H9 (cell line): ENCODE data around the gene TMEM271. TPM values are rescaled to one million over a fixed set of nuclear protein-coding genes. Genes with fewer than 3 reads are reported as not detected.

Experiments used
- DNase-seq: peaks from one replicate; pipeline ENCODE4 v3.0.0-alpha.2; 2017
- H2AFZ ChIP-seq: one replicate; pipeline ENCODE4 v1.6.1; 2013; ENCODE audit warnings: mild to moderate bottlenecking, low read length, control low read depth, moderate library complexity
- H2AK5ac ChIP-seq: 2 replicates; pipeline ENCODE4 v1.6.1; 2013; ENCODE audit warnings: low read length, control low read depth, mixed read lengths; ENCODE audit not compliant: insufficient read length
- H2BK120ac ChIP-seq: one replicate; pipeline ENCODE4 v1.6.1; 2013; ENCODE audit warnings: low read depth, mild to moderate bottlenecking, low read length, control low read depth, inconsistent platforms; ENCODE audit not compliant: poor library complexity, severe bottlenecking
- H2BK12ac ChIP-seq: 2 replicates; pipeline ENCODE4 v1.6.1; 2013; ENCODE audit warnings: low read length, control low read depth, mixed read lengths, low read depth; ENCODE audit not compliant: insufficient read length
- H2BK15ac ChIP-seq: 2 replicates; pipeline ENCODE4 v1.6.1; 2013; ENCODE audit warnings: low read depth, low read length, control low read depth
- H2BK20ac ChIP-seq: one replicate; pipeline ENCODE4 v1.6.1; 2013; ENCODE audit warnings: low read depth, mild to moderate bottlenecking, low read length, control low read depth, inconsistent platforms; ENCODE audit not compliant: poor library complexity, severe bottlenecking
- H2BK5ac ChIP-seq: 2 replicates; pipeline ENCODE4 v1.6.1; 2013; ENCODE audit warnings: low read length, control low read depth, mixed read lengths; ENCODE audit not compliant: insufficient read length
- H3K14ac ChIP-seq: 2 replicates; pipeline ENCODE4 v1.6.1; 2013; ENCODE audit warnings: low read length, control low read depth; ENCODE audit not compliant: insufficient read depth
- H3K18ac ChIP-seq: 2 replicates; pipeline ENCODE4 v1.6.1; 2013; ENCODE audit warnings: low read depth, mild to moderate bottlenecking, mixed read lengths, low read length, control low read depth; ENCODE audit not compliant: insufficient read length
- H3K23ac ChIP-seq: 2 replicates; pipeline ENCODE4 v1.6.1; 2013; ENCODE audit warnings: low read length, control low read depth, mixed read lengths, low read depth; ENCODE audit not compliant: insufficient read length
- H3K23me2 ChIP-seq: 2 replicates; pipeline ENCODE4 v1.6.1; 2013; ENCODE audit warnings: low read depth, mild to moderate bottlenecking, mixed read lengths, low read length, control low read depth; ENCODE audit not compliant: insufficient read length, poor library complexity, severe bottlenecking
- H3K27ac ChIP-seq: 2 replicates; pipeline ENCODE4 v1.5.1; 2013; ENCODE audit warnings: low read length, control low read depth, mixed read lengths, low read depth; ENCODE audit not compliant: insufficient read length
- H3K27me3 ChIP-seq: 2 replicates; pipeline ENCODE4 v1.6.1; 2013; ENCODE audit warnings: low read length, control low read depth, inconsistent platforms; ENCODE audit not compliant: insufficient read depth
- H3K4ac ChIP-seq: 2 replicates; pipeline ENCODE4 v1.6.1; 2013; ENCODE audit warnings: low read depth, mild to moderate bottlenecking, control low read depth, inconsistent platforms, low read length, moderate library complexity
- H3K4me1 ChIP-seq: 2 replicates; pipeline ENCODE4 v1.6.1; 2013; ENCODE audit warnings: low read length, control low read depth, inconsistent platforms; ENCODE audit not compliant: insufficient read depth
- H3K4me2 ChIP-seq: 2 replicates; pipeline ENCODE4 v1.6.1; 2013; ENCODE audit warnings: low read length, control low read depth, mixed read lengths; ENCODE audit not compliant: insufficient read length, insufficient read depth
- H3K56ac ChIP-seq: 2 replicates; pipeline ENCODE4 v1.6.1; 2013; ENCODE audit warnings: low read depth, mild to moderate bottlenecking, mixed read lengths, low read length, control low read depth; ENCODE audit not compliant: insufficient read length
- H3K79me1 ChIP-seq: 2 replicates; pipeline ENCODE4 v1.6.1; 2013; ENCODE audit warnings: low read depth, mild to moderate bottlenecking, moderate library complexity, low read length, control low read depth, inconsistent platforms; ENCODE audit not compliant: insufficient read depth, poor library complexity, severe bottlenecking
- H3K79me2 ChIP-seq: 2 replicates; pipeline ENCODE4 v1.6.1; 2013; ENCODE audit warnings: low read length, control low read depth, inconsistent platforms; ENCODE audit not compliant: insufficient read depth
- H3K9ac ChIP-seq: 2 replicates; pipeline ENCODE4 v1.6.1; 2013; ENCODE audit warnings: low read length, control low read depth, mixed read lengths; ENCODE audit not compliant: insufficient read length; ENCODE audit errors: extremely low read depth
- H3K9me3 ChIP-seq: one replicate; pipeline ENCODE4 v1.6.1; 2013; ENCODE audit warnings: low read depth, low read length, inconsistent platforms; ENCODE audit not compliant: control insufficient read depth
- H3T11ph ChIP-seq: one replicate; pipeline ENCODE4 v1.6.1; 2013; ENCODE audit warnings: mild to moderate bottlenecking, low read length, control low read depth, inconsistent platforms
- H4K20me1 ChIP-seq: one replicate; pipeline ENCODE4 v1.6.1; 2013; ENCODE audit not compliant: control insufficient read depth, insufficient read length, insufficient read depth
- H4K5ac ChIP-seq: 2 replicates; pipeline ENCODE4 v1.6.1; 2013; ENCODE audit warnings: low read depth, mild to moderate bottlenecking, mixed read lengths, low read length, control low read depth; ENCODE audit not compliant: insufficient read length
- H4K8ac ChIP-seq: replicated peaks from 2 replicates; pipeline ENCODE4 v1.6.1; 2013; ENCODE audit warnings: low read length, control low read depth, mixed read lengths, low read depth; ENCODE audit not compliant: insufficient read length
- H4K91ac ChIP-seq: 2 replicates; pipeline ENCODE4 v1.6.1; 2013; ENCODE audit warnings: low read depth, mild to moderate bottlenecking, moderate library complexity, mixed read lengths, low read length, control low read depth; ENCODE audit not compliant: insufficient read length
- H3K27ac Mint-ChIP-seq, 3 experiments: 2 replicates in 2 of 3; 3 replicates in 1 of 3; pipeline ENCODE4 v1.8.0; 2020 to 2021; ENCODE audit warnings: mixed read lengths in 3 of 3, mild to moderate bottlenecking in 1 of 3, moderate library complexity in 1 of 3
- H3K27me3 Mint-ChIP-seq: 2 replicates; pipeline ENCODE4 v1.8.0; 2021; ENCODE audit warnings: low read depth, mild to moderate bottlenecking, moderate library complexity, mixed read lengths
- H3K36me3 Mint-ChIP-seq, 3 experiments: 2 replicates in 2 of 3; 3 replicates in 1 of 3; pipeline ENCODE4 v1.8.0; 2020 to 2021; ENCODE audit warnings: low read depth in 3 of 3, mixed read lengths in 3 of 3; ENCODE audit not compliant: insufficient read depth in 1 of 3
- H3K4me1 Mint-ChIP-seq, 2 experiments: 2 replicates each; pipeline ENCODE4 v1.8.0; 2020; ENCODE audit warnings: mixed read lengths in 2 of 2
- H3K4me3 Mint-ChIP-seq, 2 experiments: 2 replicates in 1 of 2; 3 replicates in 1 of 2; pipeline ENCODE4 v1.8.0; 2020 to 2021; ENCODE audit warnings: mild to moderate bottlenecking in 2 of 2, mixed read lengths in 2 of 2, moderate library complexity in 1 of 2
- H3K9me3 Mint-ChIP-seq, 2 experiments: 2 replicates in 1 of 2; 3 replicates in 1 of 2; pipeline ENCODE4 v1.8.0; 2020; ENCODE audit warnings: mild to moderate bottlenecking in 2 of 2, mixed read lengths in 2 of 2, moderate library complexity in 1 of 2
- WGBS: extraction: QIAGEN DNeasy Blood & Tissue Kit; methylation state at CpG from one replicate; pipeline ENCODE4 v1.1.7; 2013; ENCODE audit warnings: missing lambda C conversion rate, low lambda C conversion rate, mixed read lengths; ENCODE audit not compliant: insufficient read length; ENCODE audit errors: extremely low coverage; 5-methylcytosine and 5-hydroxymethylcytosine counted together
- total RNA-seq: library from RNA; stranded (reverse); gene quantifications from 2 replicates; pipeline ENCODE4 v1.2.1, GENCODE V29; 2021
- TF ChIP-seq, protein P1 (sequence below): fragments of 200-600 bp; sonication (generic); conservative IDR thresholded peaks from 3 replicates; pipeline ENCODE4 v1.8.0; 2021; ENCODE audit warnings: antibody characterized with exemption, mild to moderate bottlenecking

Gene TMEM271
- total RNA-seq, 1 experiment from 2014 or later, result 0.09 TPM

DNA sequence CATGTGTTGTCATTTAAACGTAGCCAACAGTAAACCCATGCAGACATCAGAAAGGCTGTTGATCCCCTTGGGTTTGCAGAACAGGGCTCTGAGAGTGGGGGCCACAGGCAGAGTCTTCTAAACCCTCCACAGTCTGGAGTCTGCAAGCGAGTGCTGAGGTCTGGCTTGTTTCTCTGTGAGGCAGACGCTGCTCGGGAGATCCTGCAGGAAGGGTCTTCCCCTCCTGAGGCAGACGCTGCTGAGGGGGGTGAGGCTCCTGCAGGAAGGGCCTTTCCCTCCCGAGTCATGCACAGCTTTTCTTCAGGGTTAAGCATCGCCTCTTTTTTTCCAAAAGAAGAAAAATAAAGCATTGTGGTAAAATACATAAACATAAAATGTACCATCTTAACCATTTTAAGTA lies 32.1 kb upstream of the TMEM271 start:
- H3K9ac ChIP-seq, result no peak overlapping the region
- no peaks in the 10 kb centered on the region for H3K36me3 Mint-ChIP-seq
- H3K79me1 ChIP-seq, result no peaks in the 10 kb centered on the region
- no peak overlapping the region for H3K14ac ChIP-seq
- no peak overlapping the region for H2BK15ac ChIP-seq
- H3K27ac ChIP-seq, result no peak overlapping the region
- no peaks in the 10 kb centered on the region for H3K9me3 ChIP-seq
- no peak overlapping the region; a peak in 1 of 7 replicates for H3K27ac Mint-ChIP-seq
- H3K4me1 ChIP-seq, result no peaks in the 10 kb centered on the region
- H3K4me3 Mint-ChIP-seq, result no peak overlapping the region
- H3K4me1 Mint-ChIP-seq, result no peaks in the 10 kb centered on the region
- no peaks in the 10 kb centered on the region; the same call in 1 of the 2 replicates for H3K27me3 ChIP-seq
- no peak overlapping the region for H2AK5ac ChIP-seq
- H3K18ac ChIP-seq, result no peak overlapping the region
- peaks cover 4 to 5% of the 10 kb centered on the region in 2 experiments; a peak in 3 of 5 replicates for H3K9me3 Mint-ChIP-seq
- H3K4me2 ChIP-seq, result no peak overlapping the region
- no peak overlapping the region for H3K23ac ChIP-seq
- H2BK20ac ChIP-seq, result no peak overlapping the region
- no peak overlapping the region for H2BK5ac ChIP-seq
- no peak overlapping the region for H3K4ac ChIP-seq
- no CpG with 5 or more reads among the region's 7 CpGs for WGBS
- TF ChIP-seq, protein P1, sequence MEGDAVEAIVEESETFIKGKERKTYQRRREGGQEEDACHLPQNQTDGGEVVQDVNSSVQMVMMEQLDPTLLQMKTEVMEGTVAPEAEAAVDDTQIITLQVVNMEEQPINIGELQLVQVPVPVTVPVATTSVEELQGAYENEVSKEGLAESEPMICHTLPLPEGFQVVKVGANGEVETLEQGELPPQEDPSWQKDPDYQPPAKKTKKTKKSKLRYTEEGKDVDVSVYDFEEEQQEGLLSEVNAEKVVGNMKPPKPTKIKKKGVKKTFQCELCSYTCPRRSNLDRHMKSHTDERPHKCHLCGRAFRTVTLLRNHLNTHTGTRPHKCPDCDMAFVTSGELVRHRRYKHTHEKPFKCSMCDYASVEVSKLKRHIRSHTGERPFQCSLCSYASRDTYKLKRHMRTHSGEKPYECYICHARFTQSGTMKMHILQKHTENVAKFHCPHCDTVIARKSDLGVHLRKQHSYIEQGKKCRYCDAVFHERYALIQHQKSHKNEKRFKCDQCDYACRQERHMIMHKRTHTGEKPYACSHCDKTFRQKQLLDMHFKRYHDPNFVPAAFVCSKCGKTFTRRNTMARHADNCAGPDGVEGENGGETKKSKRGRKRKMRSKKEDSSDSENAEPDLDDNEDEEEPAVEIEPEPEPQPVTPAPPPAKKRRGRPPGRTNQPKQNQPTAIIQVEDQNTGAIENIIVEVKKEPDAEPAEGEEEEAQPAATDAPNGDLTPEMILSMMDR, result no peak
- no peak overlapping the region for H3K56ac ChIP-seq
- peaks cover 44% of the 10 kb centered on the region for H3K27me3 Mint-ChIP-seq
- H4K20me1 ChIP-seq, result no peaks in the 10 kb centered on the region
- H2BK120ac ChIP-seq, result no peak overlapping the region
- no peak for DNase-seq
- H4K5ac ChIP-seq, result no peak overlapping the region
- H4K91ac ChIP-seq, result no peak overlapping the region
- H3K23me2 ChIP-seq, result no peaks in the 10 kb centered on the region
- H2BK12ac ChIP-seq, result no peak overlapping the region
- no peak overlapping the region for H4K8ac ChIP-seq
- H3K79me2 ChIP-seq, result no peaks in the 10 kb centered on the region
- no peak overlapping the region for H2AFZ ChIP-seq
- H3T11ph ChIP-seq, result no peak overlapping the region
